Measurements from ENCODE around the gene PRCP.

Gene PRCP

DNA sequence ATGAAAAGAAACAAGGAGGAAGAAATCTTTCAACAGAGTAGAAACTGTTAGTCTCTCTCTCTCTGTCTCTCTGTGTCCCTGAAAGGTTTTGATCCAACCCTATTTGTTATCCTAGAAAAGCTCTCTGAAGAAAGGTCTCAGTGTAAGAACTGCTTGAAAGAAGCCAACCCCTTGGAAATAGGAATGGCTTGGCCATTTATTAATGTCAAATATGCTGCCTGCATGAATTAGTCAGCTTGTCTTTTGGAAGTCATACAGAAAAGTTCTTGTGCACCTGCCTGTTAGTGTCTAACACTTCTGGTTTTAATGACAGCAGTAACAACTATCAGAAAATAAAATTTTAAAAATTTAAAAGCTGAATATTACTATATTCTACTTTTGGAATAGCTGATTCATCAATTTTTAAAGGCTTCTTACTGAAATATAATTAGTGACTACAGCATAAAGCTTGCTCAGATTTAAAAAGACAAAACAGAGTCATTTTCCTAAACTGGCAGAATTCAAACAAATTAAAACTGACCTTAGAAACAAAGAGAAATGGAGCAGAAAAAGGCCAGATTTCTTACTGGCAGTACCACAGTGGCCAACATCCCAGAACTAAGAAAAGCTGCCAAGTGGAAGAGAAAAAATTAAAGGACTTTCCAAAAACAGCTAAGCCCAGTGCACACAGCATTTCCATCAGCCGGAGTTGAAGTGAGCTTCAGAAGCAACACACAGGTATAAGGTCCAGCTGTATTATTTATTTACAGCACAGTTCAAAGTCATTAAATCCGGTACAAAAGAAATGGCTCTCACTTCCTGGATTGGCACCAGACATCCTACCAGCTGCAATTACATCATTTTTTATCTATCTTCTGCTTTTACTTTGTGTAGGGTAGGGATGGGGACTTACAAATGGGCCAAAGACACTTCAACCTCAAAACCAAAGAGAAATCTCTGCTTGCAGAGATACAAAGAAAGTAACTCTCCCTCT lies 76.3 kb downstream of the PRCP start:
- no peak for DNase-seq

DNA sequence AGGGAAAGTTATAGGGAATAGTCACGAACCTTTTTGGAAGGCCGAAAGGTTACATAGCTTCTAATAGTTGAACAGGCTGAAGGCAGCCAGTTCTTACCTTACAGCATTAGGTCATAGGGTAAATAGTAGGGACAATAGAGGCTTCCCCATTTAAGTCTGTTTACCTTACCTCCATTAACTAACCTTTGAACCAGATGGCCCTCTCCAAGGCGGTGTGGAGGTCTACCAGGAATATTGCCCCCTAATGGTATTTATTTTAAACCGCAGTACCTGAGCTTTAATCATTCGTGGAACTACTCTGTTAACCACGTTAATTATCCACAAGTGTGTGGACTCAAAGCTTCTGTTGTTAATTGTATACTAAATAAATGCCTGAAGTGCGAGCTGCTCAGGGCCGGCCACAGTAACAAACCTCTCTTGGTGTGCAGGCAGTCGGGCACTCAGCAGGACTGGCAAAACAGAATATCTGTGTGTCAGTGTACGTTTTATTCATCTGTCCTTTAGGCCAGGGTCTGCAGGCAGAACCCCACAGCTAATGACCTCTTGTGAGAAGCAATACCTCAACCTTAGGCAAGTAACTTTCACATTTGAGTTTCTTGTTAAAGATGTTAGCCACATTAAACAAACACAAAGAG lies 81.7 kb downstream of the PRCP start:
- DNase-seq, result no peak

DNA sequence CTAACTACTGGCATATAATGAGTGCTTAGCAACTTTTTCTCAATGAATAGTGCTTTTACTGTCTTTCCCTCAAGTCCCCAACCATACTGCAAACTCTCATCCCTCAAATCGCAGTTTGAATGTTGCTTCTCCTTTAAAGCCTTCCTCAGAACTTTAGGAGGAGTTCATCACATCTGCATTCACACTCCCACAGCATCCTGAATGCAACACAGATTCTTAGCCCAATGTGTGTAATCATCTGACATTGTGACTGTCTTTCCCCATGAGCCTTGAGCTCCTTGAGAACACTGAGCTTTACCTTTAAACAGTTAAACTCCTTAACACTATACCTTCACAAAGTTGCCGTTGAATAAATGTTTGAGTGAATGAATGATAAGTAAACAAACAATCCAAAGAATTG lies 84.8 kb downstream of the PRCP start:
- DNase-seq, result no peak

DNA sequence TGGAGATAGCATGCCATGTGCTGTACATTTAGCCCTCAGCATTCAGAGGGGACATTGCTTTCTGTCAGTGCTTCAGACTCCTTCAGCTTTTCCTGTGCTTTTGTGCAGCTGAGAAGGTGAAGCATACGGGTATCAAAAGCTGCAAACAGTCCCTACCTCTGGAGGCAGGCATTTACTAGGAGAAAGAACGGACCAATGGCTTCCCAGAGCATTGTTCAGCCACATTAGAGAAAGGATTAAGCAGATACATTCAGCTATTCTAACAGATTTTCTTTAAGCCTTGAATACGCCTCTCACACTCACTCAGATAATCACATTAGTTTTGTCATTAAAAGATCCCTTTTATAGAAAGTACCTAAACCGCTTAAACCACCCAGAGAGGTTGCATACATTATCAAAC lies 85.9 kb downstream of the PRCP start:
- no peak for DNase-seq

DNA sequence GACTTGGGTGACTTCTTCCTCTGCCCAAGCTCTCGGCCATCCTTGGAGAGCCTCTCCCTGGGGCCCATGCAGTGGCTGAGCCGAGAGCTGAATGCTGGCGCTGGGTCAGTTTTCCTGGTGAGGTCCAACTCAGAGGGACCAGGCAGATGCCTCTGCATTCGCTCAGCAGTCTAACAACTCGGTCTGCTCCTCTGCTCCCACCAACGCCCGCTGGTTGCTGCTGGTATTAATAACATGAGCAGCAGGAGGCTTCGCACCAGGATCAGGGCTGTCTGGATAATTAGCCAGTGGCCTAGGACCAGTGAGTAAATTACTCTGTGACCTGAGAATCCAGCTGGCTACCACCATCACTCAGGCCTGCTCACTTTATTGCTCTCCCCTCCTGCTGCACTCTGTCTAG lies 88.9 kb downstream of the PRCP start:
- no peak for DNase-seq

DNA sequence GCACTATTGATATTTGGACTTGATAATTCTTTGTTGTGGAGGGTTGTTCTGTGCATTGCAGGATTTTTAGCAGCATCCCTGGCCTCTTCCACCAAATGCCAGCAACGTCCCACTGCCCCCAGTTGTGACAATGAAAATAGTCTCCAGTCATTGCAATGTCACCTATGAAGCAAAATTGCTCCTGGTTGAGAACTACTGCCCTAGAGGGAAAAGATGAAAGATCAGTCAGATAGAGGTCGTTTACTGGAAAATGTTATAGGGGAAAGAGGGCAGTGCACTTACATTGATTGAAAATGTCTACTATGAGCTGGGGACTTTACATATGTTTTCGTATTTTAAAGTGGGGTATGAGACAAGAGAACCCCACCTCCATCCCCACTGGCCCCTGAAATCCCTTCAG lies 89.5 kb downstream of the PRCP start:
- DNase-seq, result no peak

DNA sequence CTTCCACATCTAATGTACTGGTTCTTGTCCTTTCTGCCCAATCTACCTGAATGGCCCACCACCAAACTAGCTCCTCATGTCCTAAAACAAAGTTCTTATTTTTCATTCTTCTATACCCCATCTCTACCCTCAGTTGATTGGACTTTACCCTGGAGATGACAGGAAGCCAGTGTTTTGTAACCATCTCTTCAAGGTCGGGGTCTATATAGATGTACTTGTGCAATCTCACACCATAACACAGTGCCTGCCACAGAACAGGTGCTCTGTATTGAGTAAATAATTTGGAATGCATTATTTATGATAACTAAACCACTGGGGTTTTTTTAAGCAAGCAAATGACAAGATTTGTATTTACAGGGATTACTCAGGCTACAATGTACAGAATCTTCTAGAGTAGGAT lies 89.9 kb downstream of the PRCP start:
- DNase-seq, result no peak

DNA sequence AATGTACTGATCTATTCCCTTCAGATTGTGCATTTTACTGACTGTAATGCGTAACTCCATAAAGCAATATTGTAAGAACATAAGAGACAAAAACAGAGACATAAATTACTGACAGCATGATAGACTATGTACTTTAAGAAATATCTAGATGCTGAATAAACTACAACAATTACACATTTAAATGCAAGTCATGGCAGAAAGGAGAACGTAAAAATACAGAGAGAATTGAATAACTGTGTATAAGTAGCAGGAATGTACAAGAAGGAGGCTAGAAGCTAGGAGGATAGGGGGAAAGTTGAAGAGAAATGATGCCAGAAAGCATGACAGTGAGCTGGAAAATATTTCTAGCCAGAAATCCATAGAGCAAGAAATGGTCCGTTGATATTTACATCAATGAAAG lies 92.6 kb downstream of the PRCP start:
- no peak for DNase-seq

DNA sequence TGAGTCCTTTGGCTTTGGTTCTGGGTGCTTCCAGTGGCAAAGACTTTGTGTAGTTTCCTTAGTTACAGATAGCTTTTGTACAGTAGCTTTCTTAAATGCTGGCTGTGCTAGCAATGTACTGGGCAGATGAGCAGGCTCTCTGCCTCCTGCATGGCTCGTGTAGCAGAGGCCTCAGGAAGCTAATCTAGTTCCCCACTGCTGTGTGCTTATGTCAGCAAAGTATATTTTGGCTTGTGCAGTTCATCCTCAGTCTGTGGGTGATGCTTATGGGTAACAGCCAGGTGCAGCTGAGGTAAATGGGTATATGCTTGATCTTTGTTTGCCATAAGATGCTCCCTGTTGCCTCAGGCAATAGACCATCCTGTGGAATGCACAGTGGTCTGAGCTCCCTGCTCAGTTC lies 97.5 kb downstream of the PRCP start:
- no peak for DNase-seq

DNA sequence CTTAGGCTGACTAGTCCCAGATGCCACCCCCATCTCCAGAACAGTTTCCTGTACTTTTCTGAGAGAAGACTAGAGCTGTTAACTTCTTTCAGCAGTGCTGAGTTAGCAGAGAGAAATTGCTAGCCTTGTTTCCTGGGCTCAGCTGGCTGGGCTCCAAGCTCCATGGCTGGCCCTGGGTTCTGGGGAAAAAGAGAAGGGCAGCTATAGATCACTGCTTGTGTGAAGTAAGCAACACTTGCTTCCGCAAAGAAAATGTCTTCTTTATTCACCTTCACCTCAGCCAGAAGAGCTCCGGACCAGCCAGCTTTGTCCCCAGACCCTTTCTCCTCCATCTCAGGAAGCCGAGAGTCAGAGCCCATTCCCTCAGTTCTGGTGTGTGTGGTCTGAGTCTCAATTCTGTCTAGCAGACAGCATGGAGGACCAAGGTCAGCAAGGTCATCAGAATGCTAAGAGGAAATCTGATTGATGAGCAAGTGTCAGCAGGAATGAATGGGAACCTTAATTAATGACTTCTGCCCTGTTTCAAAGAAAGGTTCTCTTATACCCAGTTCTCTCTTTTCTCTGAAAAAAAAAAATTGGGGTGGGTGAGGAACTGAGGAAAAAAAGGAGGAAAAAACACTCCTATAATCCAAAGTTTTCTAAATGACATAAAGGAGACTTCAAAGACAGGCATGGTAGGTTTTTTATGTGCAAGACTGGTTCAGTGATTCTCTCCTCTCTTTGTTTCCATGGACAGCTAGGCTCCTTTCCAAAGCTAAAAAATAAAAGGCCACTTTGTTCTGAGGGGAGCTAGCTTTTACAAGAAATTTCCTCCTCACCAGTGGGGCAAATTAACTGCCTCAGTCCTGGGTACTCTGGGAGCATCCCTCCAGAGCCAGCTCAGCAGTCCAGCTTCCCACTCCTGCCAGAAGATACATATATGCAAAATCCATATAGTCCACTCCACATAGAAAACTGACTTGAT lies 103.0 kb downstream of the PRCP start:
- DNase-seq, result no peak

DNA sequence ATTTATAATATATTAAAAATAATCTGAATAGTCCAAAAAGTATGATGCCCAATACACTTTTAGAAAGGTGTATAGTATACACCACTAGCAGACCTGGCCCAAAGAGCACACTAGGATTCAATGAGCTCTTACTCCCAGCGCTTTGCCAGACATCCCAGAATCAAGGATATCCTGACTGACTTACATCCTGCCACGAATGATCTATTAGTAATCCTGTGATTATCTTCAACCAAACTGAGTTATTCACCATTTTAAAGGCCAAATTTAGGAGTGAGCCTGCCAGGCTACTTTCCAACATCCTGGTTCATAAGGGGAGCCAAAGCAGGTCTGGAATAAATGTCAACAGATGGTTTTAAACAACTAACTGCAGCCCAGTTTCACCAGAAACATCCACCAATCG lies 105.7 kb downstream of the PRCP start:
- DNase-seq, result no peak

DNA sequence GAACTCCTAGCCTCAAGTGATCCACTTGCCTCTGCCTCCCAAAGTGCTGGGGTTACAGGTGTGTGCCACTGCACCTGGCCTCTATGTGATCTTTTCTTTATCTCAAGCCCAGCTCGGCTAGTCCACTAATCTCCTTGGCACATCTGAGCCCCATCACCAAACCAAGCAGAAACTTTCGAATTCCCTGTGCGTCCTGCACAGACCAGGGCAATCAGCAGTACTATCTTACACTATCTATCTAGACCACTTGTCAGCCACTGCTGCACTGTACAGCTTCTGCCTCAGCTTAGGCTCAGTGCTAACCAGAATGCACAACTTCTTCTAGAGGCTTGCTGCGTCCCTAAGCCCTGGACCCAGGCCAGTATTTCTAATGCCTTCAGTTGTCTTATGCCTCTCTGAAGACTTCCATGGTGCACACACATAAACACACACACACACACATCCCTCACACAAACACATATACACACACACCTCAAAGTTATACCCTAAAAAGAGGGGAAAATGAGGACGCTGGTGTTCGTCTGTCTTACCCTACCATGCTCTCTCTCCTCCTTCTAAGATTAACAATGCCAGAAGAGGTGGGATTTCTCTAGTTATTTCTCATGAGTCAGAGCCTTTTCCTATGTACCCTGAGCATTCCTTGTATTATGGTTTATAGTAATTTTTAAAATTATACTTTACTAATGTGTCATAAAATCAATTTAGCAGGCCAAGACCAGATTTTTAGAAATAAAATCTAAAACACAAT lies 107.2 kb downstream of the PRCP start:
- DNase-seq, result no peak

DNA sequence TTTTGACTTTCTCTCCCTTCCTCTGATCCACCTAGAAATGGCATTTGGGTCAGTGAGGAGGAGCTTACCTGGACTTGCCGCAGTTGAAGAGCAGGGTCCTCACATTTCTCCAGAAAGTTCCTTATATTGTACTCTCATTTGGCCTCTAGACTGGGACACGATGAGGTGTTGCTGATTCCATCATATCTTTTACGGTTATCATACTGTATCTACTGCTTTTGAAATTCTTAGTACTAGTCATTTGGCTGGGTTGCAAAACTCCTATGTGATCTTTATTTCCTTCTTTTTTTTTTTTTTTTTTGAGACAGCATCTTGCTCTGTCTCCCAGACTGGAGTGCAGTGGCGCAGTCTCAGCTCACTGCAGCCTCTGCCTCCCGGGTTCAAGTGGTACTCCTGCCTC lies 107.9 kb downstream of the PRCP start:
- DNase-seq, result no peak

DNA sequence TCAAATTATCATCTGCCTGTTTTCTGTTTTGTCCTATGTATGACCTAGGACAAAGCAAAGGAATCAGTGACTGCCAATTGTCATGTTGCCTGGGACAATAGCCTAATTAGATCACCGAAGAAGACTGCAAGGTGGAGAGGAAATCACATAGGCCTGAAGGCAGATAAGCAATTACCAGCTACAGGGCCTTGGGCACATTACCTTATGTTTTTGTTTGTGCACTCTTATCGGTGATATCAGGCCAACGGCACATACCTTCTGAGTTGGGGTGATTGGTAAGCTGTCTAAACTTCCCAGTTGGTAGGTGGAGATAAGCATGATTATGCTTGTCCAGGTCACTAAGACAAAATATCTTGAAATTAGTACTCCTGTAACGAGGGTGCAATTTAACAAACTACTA lies 108.5 kb downstream of the PRCP start:
- no peak for DNase-seq

DNA sequence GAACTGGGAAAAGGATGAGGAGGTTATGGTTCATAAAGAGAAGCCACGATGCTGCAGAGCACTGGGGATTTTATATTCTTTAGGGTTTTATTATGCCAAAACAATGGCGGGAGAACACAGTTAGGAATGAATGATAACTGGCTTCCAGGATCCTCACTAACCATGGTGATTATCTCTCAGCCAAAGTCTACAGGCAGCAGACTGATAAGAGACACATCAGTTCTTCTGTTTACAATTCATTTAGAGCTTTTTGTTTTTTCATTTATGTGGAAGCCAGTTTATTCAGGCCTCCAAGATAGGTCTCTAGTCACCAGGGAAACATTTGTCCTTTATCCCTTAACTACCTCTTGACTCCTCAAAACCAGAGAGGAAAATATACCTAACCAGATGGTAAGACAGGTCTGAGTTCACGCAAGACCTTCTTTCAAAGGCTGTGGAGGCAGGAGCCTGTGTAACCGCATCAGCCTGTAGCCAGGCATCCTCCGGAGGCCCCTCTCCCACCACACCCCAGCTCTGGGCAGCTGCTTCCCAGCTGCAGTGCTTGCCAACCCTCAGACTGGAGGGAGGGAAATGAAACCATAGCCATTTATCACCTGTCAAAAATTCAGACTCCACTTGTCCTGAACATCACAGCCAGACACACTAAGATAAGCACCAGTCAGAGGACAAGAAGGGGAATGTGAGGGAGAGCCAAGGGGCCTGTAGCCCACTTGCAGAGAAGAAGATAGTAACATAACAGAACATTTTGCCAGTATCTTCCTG lies 109.3 kb downstream of the PRCP start:
- no peak for DNase-seq

DNA sequence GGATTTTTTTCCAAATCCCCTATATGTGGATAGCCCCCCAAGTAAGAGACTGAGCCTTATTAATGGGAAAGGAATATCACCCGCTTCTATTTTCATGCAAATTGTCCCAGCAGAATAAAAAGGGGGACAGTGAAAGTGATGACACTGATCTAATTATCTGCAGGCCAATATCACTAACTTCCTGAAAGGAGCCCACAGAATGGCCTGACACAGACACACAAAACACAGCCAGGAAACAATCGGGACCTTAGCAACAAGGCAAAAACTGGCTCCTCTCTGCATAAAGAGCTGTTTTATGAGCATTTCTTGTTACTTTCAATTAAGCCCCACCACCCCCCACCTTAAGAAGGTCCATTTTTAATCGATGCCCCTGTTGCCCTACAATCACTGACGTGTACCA lies 112.2 kb downstream of the PRCP start:
- DNase-seq, result no peak

DNA sequence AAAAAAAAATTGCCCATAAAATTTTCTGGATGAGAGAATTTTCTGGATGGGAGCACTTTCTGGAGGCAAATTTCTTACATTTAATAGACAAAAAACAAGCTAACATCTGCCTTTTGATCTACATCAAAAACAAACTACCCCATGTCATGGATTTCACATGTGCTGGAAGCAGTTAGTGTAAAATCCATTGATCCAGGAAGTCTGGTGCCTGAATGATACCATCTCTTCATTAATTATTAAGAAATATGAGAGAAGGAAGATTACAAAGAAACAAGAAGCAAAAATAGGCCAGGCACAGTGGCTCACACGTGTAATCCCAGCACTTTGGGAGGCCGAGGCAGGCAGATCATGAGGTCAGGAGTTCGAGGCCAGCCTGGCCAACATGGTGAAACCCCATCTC lies 113.4 kb downstream of the PRCP start:
- DNase-seq, result no peak

DNA sequence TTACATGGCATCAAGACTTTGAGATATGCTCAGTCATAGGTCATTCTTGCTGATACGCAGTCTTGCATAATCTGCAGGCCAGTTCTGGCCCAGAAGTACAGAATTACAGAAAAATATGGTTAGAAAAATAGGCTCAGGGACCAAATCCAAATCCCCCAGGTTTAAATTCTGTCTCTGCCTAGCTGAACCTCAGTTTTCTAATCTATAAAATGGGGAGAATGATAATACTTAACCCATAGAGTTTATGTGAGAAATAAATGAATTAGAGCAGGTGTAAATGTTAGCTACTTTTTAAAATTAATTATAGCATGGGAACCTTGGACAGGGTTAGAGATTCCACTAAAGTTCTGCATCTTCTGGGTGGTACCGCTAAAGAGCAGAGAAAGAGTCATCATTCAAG lies 114.2 kb downstream of the PRCP start:
- no peak for DNase-seq

DNA sequence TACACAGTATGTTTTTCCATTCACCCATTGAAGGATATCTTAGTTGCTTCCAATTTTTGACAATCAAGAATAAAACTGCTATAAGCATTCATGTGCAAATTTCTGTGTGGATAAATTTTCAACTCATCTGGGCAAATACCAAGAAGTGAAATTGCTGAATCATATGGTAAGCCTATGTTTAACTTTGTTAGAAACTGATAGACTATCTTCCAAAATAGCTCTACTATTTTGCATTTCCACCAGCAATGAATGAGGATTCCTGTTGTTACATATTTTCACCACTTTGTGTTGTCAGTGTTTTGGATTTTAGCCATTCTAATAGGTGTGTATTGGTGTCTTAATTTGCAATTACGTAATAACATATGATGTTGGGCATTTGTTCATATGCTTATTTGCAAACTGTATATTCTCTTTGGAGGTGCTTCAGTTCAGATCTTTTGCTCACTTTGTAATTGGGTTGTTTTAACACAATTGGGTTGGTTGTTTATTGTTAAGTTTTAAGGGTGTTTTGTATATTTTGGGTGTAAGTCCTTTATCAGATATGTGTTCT lies 117.3 kb downstream of the PRCP start:
- no peak for DNase-seq

DNA sequence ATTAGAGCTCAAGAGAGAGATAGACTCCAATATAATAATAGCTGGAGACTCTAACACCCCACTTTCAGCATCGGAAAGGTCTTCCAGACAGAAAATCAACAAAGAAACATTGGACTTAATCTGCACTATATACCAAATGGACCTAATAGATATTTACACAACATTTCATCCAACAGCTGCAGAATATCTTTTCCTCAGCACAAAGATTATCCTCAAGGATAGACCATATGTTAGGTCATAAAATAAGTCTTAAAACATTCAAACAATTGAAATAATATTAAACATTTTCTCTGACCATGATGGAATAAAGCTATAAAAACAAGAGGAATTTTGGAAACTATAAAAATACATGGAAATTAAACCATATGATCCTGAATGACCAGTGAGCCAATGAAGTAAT lies 121.5 kb downstream of the PRCP start:
- no peak for DNase-seq

DNA sequence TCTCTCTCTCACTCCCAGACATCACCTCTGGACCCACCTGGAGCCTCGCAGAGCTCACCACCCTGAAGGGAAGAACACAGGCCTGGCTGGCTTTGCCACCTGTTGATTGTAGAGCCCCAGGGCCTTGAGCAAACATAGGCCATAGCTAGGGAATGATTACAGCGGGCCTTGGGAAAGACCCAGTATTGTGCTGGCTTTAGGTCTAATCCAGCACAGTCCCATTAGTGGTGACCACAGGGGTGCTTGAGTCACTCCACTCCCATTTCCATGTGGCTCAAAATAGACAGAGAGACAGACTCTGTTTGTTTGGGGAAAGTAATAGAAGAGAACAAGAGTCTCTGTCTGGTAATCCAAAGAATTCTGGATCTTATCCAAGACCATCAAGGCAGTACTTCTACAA lies 123.9 kb downstream of the PRCP start:
- DNase-seq, result peak; percentile 6

All from fibroblast of skin of right biceps (primary cell).